HPDE6-E6E7 (cell line): ENCODE results near the gene TJP1.
A peak's percentile ranks its signal among the peaks of the same experiment; 100 is the strongest.
"Not testable (repeated sequence)": the region's sequence is repeated elsewhere in the genome, so short reads cannot be mapped to it uniquely, and the experiment has no call there.

Experiments used
- DNase-seq: peaks from one replicate; pipeline ENCODE4 v3.0.0; 2011; ENCODE audit warnings: missing footprints; ENCODE audit errors: extremely low spot score

TJP1 gene

DNA sequence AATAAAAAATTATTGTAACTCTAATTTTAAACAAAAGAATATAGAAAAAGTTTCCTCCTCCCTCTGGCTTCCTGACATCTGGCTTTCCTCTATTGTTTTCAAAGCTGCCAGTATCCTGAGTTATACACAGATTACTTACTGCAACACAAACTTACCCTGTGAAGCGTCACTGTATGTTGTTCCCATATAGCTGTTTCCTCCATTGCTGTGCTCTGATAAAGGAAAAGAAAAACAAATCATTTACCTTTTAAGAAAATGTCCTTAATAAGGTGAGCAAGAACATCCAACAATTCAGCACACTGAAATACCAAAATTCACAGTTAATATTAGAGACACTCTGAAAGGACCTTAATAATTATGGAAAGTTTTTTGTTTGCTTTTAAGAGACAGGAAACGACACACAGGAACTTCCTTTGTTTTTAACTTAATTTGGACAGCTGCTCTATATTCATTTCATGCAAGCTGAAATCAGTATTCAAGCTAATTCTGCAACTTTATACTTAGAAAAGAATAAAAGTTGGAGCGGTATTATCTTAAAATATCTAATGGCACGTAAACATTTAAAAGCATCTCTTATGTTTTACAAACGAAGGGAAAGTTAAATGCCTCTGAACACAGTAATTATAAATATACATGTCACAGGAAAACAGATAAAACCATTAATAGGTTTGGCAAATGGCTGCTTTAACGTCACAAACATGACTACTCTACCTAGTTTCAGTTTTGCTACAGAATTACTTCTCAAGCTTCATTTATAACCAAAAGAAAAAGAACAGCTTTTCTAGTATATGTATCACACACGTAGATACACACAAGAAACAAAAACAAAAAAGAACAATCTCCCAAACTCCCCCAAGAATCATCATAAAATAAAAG is 21.5 kb downstream of the TJP1 start:
- no peak for DNase-seq

DNA sequence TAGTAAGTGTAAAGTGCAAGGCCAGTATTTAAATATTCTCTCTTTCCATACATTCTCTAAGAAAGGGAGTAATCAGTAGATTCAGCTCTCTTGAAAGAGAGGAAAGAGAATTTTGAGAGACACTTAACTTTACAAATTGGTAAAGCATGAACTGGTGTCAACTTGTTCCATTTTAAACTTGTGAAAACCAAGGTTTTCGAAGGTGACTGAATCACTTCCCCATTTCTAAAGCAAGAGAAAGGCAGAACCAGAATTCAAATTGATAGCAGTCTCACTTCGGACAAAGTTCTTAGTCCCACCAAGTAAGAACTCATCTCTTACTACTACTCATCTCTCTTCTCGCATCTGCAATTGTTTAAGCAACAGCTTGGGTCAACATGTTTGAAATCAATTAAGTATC is 22.4 kb downstream of the TJP1 start:
- no peak for DNase-seq

DNA sequence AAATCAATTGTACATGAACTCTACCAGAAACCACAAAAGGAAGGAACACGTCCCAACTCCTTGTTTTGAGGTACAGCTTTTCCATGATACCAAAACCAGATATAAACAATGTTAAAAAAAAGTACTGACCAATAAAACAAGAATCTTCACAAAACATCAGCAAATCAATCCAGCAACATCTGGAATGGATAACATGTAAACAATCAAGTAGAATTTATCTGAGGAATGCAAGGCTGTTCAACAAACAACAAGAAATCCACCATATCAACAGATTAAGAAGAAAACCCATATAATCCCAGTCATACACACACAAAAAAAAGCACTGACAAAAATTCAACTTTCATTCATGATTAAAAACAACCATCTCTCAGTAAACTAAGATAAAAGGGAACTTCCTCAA is 26.7 kb downstream of the TJP1 start:
- DNase-seq: no peak

DNA sequence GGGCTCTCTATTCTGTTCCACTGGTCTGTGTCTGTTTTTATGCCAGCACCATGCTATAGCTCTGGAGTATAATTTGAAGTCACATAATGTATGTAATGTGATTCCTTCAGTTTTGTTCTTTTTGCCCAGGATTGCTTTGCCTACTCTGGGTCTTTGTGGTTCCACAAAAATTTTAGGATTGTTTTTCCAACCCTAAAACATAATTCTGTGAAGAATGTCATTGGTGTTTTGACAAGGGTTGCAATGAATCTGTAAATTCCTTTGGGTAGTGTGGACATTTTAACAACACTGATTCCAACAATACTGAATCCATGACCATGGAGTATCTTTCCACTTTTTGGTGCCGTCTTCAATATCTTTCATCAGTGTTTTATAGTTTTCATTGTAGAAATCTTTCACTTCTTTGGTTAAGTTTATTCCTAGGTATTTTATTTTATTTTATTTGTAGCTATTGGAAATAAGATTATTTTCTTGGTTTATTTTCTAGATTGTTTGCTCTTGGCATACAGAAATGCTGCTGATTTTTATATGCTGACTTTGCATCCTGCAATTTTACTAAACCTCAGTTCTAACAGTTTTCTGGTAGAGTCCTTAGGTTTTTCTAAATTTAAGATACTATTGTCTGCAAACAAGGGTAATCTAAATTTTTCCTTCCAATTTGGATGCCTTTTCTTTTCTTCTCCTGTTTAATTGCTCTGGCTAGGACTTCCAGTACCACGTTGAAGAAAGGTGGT is 29.7 kb downstream of the TJP1 start:
- no peak for DNase-seq

DNA sequence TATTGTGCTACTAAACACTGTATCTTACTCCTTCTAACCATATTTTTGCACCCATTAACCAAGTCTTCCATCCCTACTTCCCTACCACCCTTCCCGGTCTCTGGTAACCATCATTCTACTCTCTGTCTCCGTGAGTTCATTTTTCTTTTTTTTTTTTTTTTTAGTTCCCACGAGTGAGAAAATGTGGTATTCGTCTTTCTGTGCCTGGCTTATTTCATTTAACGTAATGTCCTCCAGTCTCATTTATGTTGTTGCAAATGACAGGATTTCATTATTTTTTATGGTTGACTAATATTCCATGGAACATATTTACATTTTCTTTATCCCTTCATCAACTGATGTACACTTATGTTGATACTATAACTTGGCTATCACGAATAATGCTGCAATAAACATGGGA is 31.7 kb downstream of the TJP1 start:
- no peak for DNase-seq

DNA sequence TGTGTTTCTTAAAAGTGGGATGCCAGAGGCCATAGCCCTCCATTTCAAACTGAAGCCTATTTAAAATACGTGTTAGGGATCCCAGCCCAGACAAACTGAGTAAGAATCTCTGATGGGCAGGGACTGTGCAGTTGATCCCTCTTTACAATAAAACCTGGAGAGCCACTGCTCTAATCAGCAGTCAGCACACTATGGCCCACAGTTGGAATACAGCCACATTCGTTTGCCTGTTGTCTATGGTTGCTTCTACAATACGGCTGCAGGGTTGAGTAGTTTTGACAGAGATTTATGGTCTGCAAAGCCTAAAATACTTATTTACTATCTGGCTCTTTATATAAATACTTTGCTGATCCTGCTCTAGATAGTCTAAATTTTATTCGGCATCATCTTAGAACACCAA is 32.4 kb downstream of the TJP1 start:
- no peak for DNase-seq

DNA sequence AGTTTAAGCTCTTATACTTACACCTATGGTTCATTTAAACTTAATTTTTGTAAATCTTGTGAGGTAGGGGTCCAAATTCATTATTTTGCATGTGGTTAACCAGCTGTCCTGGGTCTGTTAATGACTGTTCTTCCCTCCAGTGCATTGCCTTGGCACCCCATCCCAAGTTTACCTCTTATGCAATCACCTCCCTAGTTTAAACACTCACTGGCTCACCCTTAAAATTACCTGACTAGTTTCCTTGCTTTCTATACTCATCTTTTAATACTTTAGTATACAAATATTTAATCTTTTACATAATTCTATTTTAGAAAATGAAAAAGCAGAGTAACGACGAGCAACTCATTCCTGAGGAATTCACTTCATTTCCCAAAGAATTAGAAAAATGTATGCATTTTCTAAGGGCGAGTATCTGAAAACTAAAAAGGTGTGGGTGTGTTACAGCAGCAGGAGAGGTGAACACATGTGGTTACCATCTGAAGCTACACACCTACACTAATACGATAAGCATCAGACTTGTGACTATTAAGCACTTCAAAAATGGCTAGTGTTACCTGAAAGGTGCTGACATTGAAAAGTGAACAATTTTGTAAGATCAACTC is 33.7 kb downstream of the TJP1 start:
- DNase-seq: no peak

DNA sequence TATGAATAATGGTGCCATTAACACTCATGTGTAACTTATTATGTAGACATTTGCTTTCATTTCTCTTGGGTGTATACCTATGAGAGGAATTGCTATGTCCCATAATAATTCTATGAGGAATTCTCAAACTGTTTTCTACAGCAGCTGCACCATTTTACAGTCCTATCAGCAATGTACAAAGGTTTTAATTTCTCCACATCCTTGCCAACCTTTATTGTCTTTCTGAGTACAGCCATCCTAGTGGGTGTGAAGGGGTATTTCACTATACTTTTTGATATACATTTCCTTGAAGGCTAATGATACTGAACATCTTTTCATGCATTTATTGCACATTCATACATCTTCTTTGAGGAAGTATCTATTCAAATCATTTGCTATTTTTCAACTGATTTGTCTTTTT is 34.5 kb downstream of the TJP1 start:
- no peak for DNase-seq

DNA sequence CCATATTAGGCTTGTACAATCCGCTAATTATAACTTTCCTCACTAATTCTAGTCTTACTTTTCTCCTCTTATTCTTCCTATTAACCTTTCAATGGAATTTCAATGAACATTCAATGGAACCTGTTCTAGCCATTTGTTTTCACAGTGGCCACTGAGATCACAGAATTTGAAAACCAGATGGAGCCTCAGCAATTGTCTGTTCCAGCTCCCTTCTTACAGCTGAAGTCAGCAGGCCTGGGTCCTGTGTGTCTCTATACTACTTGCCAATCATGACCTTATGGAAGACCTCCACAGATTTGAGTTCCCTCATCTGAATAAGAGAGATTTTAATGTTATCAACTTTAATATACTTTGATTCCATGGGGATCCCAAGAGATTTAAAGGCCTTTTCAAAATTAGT is 36.6 kb downstream of the TJP1 start:
- no peak for DNase-seq

DNA sequence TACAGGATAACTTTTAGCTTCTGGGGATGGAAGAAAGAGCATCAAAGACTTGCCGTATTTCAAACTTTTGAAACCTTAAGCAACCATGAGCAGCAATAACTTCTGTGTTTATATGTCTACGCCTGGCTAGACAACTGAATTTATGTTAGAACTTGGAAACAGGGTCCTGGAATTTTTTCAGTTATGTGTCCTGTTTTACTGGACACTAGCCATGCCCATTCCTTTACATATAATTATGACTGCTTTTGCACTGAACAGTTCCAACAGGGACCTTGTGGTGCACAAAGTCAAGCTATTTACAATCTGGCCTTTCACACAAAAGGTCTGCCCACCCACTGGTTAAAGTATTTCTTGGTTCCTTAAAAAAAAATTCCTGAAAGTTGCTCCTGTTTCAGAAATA is 37.1 kb downstream of the TJP1 start:
- no peak for DNase-seq

DNA sequence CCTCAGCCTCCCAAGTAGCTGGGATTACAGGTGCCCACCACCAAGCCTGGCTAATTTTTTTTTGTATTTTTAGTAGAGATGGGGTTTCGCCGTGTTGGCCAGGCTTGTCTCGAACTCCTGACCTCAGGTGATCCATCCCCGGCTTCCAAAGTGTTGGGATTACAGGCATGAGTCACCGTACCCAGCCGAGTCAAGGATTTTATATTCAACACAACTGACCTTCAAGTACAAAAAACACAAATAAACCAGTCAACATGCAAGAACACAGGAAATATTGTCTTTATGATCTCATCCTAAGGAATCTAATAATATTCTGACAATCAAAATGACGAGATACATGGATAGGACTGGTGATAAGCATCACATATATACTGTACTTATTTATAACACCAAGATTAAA is 37.9 kb downstream of the TJP1 start:
- no peak for DNase-seq

DNA sequence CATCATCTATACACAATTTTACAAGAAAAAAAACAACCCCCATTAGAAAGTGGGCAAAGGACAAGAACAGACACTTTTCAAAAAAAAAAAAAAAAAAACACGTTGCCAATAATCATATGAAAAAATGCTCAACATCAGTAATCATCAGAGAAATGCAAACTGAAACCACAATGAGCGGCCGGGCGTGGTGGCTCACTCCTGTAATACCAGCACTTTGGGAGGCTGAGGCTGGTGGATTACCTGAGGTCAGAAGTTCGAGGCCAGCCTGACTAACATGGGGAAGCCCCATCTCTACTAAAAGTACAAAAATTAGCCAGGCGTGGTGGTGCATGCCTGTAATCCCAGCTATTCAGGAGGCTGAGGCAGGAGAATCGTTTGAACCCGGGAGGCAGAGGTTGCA is 39.5 kb downstream of the TJP1 start:
- not testable (repeated sequence) for DNase-seq

DNA sequence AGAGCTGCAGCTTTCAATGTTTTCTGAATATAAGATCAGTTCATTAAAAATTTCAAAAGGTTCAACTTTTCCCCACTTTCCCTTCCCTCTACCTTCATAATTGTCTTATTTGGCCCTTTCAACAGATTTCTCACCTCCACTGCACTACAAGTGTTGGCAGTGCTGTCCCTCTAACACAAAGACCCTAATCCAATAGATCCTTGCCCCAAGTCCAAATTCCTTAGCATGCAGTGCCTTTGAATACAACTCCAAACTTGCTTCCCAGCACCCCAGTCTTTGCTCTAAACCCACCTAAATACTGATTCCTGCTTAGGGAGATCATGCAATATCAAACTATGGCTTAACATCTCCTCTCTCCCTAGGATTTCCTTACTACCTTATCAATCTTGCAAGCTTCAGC is 43.9 kb downstream of the TJP1 start:
- DNase-seq: no peak

DNA sequence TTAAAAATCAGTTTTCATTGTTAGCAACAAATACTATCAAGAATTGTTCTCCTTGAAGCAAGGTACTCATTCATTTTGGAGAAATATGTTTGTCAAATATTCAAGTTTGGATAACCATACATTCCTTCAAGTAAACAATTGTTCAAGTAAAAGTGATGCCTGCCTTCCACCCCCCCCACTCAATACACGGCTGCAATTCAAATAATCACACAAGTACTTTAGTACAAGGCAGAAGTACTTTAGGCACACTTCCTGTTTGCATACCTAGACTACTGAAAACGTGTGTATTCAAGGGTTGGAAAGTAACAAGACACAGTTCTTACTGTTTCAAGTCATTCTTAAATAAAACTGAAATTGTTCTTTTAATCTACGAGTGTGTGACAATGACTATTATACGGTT is 45.4 kb downstream of the TJP1 start:
- DNase-seq: no peak

DNA sequence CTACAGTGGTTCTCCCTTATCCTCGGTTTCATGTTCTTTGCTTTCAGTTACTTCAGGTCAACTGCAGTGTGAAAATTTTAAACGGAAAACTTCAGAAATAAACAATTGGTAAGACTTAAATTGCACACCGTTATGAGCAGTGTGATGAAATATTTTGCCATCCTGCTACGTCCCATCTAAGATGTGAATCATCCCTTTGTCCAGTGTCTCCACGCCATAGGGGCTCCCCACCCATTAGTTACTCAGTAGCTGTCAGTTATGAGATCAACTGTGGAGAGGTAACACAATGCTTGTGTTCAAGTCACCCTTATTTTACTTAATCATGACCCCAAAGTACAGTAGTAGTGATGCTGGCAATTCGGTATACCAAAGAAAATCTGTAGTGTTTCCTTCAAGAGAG is 47.4 kb downstream of the TJP1 start:
- DNase-seq: peak; percentile 17

DNA sequence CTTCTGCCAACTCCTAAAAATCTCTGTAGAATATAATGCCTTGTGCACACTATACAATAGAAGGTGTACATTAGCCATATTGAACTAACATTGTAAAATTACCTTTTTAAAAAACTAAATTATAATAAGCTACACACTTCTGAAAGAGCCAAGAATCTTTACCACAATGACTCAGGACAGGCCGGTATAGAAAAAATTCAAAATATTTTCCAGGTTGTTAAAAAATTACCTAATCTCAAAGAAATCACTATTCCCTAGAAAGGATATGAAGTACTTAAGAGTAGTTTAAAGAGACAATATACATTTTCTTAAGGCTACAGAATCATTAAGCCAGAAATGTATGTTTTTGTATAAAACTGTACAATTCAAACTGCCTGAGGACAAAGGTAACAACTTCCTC is 48.5 kb downstream of the TJP1 start:
- no peak for DNase-seq

DNA sequence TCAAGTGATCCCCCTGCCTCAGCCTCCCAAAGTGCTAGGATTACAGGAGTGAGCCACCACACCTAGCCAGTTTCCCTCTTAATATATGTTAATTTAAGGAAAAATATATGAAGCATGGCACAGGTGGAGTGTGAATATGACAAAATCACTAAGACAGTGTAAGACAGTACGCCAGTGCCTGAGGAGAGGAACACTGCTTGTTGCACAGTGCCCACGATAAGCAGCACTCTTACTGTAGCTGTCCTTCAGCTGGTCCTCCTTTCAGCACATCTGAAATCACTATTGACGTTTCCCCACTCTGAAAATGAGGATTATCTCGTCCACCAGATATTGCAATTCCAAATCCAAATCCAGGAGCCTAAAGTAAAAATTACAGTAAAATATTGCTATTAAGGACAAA is 49.3 kb downstream of the TJP1 start:
- DNase-seq: no peak

DNA sequence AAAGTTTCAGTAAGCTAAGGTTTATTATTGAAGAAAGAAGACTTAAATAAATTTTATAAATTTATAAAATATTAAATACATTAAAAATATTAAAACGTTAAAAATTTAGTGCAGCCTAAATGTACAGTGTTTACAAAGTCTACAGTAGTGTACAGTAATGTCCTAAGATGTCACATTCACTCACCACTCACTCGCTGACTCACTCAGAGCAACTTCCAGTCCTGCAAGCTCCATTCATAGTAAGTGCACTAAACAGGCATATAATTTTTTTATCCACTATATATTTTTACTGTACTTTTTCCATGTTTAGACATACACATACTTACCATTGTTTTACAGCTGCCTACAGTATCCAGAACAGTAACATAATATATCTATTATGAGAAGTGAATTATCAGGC is 51.5 kb downstream of the TJP1 start:
- DNase-seq: no peak

DNA sequence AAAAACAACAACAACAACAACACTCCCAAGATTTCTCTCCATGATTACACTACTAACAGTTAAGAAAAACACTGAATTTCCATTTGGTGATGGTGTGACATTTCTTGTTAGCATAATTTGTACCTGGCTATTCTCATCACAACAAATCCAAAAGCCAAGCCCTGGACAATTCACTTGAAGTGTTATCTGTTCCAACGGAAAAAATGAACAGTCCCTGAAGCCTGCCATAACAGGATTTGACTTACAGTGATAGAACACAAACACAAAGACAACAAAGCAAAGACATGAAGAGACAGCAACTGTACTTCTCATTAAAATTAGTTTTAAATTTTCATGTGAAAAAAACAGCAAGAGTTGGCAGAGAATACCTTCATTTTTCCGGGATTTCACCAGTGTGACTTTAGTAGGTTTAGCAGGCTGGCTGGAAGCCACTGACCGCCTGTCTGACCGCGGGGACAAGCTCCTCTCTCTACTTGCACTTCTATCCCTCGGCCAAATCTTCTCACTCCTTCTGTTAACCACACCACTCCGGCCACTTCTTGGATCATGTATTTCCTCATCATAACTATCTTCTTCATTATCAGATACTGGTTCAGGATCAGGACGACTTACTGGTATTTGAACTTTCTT is 56.3 kb downstream of the TJP1 start:
- DNase-seq: no peak

DNA sequence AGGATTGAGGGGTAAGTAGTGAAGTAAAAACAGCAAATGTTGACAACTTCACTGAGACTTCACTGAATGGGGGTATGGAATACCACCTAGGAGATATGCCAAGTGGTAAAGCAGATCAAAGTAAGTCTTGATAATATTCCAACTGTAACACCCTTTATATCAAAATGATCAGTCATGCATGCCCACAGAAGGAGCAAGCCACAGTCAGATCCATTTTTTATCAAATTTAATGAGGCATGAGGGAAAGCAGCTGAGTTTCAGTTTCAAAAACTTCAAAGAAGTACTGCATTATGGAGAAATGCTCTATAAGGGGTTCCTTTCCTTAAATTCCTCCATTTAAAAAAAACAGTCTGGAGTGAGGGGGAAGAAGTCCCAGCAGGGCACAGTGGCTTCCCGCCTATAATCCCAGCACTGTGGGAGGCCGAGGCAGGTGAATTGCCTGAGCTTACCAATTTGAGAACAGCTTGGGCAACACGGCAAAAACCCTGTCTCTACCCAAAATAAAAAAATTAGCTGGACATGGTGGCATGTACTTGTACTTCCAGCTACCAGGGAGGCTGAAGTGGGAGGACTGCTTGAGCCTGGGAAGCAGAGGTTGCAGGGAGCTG is 56.9 kb downstream of the TJP1 start:
- DNase-seq: no peak

DNA sequence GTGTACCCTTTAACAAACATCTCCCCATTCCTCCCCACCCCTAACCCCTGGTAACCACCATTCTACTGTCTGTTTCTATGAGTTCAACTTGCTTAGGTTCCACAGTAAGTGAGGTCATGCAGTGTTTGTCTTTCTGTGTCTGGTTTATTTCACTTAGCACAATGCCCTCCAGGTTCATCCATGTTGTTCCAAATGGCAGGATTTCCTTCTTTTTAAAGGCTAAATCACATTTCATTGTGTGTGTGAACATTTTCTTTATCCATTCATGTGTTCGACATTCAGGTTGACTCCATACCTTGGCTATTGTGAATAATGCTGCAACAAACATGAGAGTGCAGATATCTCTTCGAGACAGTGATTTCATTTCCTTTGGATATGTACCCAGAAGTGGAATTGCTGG is 62.7 kb downstream of the TJP1 start:
- no peak for DNase-seq
